ENCODE data around the gene UBXN11. TPM values are rescaled to one million over a fixed set of nuclear protein-coding genes. Genes with fewer than 3 reads are reported as not detected.
A peak's percentile ranks its signal among the peaks of the same experiment; 100 is the strongest.

UBXN11 gene
- total and polyA plus RNA-seq, 2 donors from 2014 or later: 30.2 to 55.0 TPM

DNA sequence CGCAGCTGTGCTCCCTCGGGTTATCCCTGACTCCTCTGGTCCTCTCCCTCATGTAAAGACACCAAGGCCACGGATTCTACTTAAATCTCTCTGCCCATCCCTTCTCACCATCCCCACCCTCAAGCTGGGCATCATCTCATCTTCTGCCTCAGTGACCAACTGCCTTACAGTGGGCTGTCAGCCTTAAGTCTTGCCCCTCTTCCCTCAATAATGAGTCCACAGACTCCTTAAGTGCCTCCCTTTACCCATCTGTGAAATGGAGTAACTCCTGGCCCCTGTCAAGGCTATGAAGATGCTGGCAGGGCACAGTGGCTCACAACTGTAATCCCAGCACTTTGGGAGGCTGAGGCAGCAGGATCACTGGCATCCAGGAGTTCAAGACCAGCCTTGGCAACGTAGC is 14.5 kb downstream of the UBXN11 start:
- intact Hi-C loops (cut with DNase I): no loop called here
- FAIRE-seq (no peak), DNase-seq (no peak)
- H3K9ac ChIP-seq (ENCODE audit: low read length in 3 of 3): no peak overlapping the region
- no peak overlapping the region for H3K4me3 ChIP-seq (ENCODE audit: low read length in 3 of 3)
- peaks cover 0 to 5% (median 0%) of the 10 kb centered on the region in 3 donors for H3K4me1 ChIP-seq (ENCODE audit: control insufficient read depth in 2 of 3, insufficient read depth in 2 of 3, low read depth in 1 of 3, low read length in 3 of 3)
- H3K36me3 ChIP-seq (ENCODE audit: control insufficient read depth in 2 of 3, insufficient read depth in 3 of 3, low read length in 3 of 3): no peaks in the 10 kb centered on the region
- no peaks in the 10 kb centered on the region for H3K27me3 ChIP-seq (ENCODE audit: control insufficient read depth, insufficient read depth, low read length)
- no peaks in the 10 kb centered on the region for H3K9me3 ChIP-seq (ENCODE audit: control insufficient read depth in 2 of 3, insufficient read depth in 1 of 3, low read length in 3 of 3)
- TF ChIP-seq, protein P1, sequence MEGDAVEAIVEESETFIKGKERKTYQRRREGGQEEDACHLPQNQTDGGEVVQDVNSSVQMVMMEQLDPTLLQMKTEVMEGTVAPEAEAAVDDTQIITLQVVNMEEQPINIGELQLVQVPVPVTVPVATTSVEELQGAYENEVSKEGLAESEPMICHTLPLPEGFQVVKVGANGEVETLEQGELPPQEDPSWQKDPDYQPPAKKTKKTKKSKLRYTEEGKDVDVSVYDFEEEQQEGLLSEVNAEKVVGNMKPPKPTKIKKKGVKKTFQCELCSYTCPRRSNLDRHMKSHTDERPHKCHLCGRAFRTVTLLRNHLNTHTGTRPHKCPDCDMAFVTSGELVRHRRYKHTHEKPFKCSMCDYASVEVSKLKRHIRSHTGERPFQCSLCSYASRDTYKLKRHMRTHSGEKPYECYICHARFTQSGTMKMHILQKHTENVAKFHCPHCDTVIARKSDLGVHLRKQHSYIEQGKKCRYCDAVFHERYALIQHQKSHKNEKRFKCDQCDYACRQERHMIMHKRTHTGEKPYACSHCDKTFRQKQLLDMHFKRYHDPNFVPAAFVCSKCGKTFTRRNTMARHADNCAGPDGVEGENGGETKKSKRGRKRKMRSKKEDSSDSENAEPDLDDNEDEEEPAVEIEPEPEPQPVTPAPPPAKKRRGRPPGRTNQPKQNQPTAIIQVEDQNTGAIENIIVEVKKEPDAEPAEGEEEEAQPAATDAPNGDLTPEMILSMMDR (IDR thresholded peaks at IDR 0.05; ENCODE audit: borderline replicate concordance, extremely low read depth, insufficient read depth): no peak
- no peak overlapping the region for H3K27ac ChIP-seq (ENCODE audit: low read depth in 2 of 2, low read length in 2 of 2)

DNA sequence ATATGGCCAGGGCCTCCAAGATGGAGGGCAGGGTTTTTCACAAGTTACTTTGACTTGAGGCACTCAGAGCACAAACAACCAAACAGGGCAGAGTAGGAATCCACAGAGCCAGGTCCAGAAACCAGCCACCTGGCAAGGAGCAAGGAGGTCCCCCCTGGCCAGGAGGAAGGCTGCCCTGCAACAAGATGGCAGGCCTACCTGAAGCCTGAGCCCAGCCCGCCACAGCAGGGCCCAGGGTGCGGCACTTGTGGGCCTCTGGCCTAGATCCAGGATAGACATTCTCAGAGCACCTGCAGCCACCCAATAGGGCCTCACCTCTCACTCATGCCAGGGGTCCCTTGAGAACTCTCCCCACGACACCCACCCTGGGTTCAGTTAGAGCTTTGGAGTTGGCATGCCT is 15.0 kb downstream of the UBXN11 start:
- intact Hi-C loops (cut with DNase I): no loop called here
- Histone ChIP-seq H3K4me3 (ENCODE audit: low read length in 3 of 3) (no peak overlapping the region), H3K9me3 (ENCODE audit: control insufficient read depth in 2 of 3, insufficient read depth in 1 of 3, low read length in 3 of 3) (no peaks in the 10 kb centered on the region), H3K36me3 (ENCODE audit: control insufficient read depth in 2 of 3, insufficient read depth in 3 of 3, low read length in 3 of 3) (no peaks in the 10 kb centered on the region), H3K9ac (ENCODE audit: low read length in 3 of 3) (no peak overlapping the region), H3K27me3 (ENCODE audit: control insufficient read depth, insufficient read depth, low read length) (no peaks in the 10 kb centered on the region), H3K27ac (ENCODE audit: low read depth in 2 of 2, low read length in 2 of 2) (no peak overlapping the region), H3K4me1 (ENCODE audit: control insufficient read depth in 2 of 3, insufficient read depth in 2 of 3, low read depth in 1 of 3, low read length in 3 of 3) (peaks cover 0 to 5% (median 0%) of the 10 kb centered on the region in 3 donors)
- DNase-seq (peak in 1 of 5 donors; percentile 67), FAIRE-seq (no peak)
- TF ChIP-seq, protein P1 (IDR thresholded peaks at IDR 0.05; ENCODE audit: borderline replicate concordance, extremely low read depth, insufficient read depth): no peak

DNA sequence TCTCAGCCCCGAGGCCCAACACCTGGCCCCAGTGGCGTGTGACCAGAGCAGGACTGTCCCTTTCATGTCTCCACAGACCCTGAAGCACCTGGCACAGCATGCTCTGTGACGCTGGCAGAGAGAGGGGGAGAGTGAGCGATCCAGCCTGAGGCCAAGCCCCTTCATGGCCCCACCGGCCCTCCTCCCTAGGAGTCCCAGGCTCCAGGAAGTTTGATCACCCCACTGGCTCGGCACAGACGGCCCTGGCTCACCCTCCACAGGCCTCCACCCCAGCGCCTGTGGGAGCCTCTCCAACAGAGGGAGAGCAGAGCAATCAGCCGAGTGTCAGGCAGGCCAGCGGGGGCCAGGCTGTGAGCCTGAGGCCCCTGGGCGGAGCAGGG is 15.6 kb downstream of the UBXN11 start:
- Histone ChIP-seq H3K4me3 (ENCODE audit: low read length in 3 of 3) (no peak overlapping the region), H3K27ac (ENCODE audit: low read depth in 2 of 2, low read length in 2 of 2) (no peak overlapping the region), H3K9me3 (ENCODE audit: control insufficient read depth in 2 of 3, insufficient read depth in 1 of 3, low read length in 3 of 3) (no peaks in the 10 kb centered on the region), H3K27me3 (ENCODE audit: control insufficient read depth, insufficient read depth, low read length) (no peaks in the 10 kb centered on the region), H3K4me1 (ENCODE audit: control insufficient read depth in 2 of 3, insufficient read depth in 2 of 3, low read depth in 1 of 3, low read length in 3 of 3) (peaks cover 0 to 5% (median 0%) of the 10 kb centered on the region in 3 donors), H3K9ac (ENCODE audit: low read length in 3 of 3) (no peak overlapping the region), H3K36me3 (ENCODE audit: control insufficient read depth in 2 of 3, insufficient read depth in 3 of 3, low read length in 3 of 3) (no peaks in the 10 kb centered on the region)
- intact Hi-C loops (cut with DNase I): no loop called here
- TF ChIP-seq, protein P1 (IDR thresholded peaks at IDR 0.05; ENCODE audit: borderline replicate concordance, extremely low read depth, insufficient read depth): no peak
- FAIRE-seq: no peak
- DNase-seq: peak; percentile 60 to 78 (median 68)
